Thymus (tissue), 11 donors: ENCODE measurements around the gene LYZL4. TPM values are rescaled to one million over a fixed set of nuclear protein-coding genes. Genes with fewer than 3 reads are reported as not detected.
A peak's percentile ranks its signal among the peaks of the same experiment; 100 is the strongest.

ENCODE experiments used
- DNase-seq, 9 donors: peaks; one replicate each; pipeline ENCODE4 v3.0.0-alpha.2; 2013; ENCODE audit warnings: low spot score in 9 of 9, low read depth in 6 of 9, missing footprints in 1 of 9
- H3K27ac ChIP-seq, 2 donors: one replicate each; pipeline ENCODE4 v1.5.1; 2013; ENCODE audit warnings: control low read depth in 1 of 2, low read depth in 1 of 2, low read length in 1 of 2, mild to moderate bottlenecking in 1 of 2, moderate library complexity in 1 of 2
- H3K27me3 ChIP-seq, 2 donors: one replicate each; pipeline ENCODE4 v1.5.1; 2013; ENCODE audit warnings: low read length in 1 of 2; ENCODE audit not compliant: control insufficient read depth in 2 of 2, insufficient read depth in 1 of 2
- H3K36me3 ChIP-seq, 2 donors: one replicate each; pipeline ENCODE4 v1.5.1; 2013; ENCODE audit warnings: low read length in 1 of 2, mild to moderate bottlenecking in 1 of 2, moderate library complexity in 1 of 2; ENCODE audit not compliant: control insufficient read depth in 2 of 2, insufficient read depth in 2 of 2
- H3K4me1 ChIP-seq, 2 donors: one replicate each; pipeline ENCODE4 v1.5.1; 2013; ENCODE audit warnings: low read length in 2 of 2; ENCODE audit not compliant: control insufficient read depth in 2 of 2, insufficient read depth in 2 of 2
- H3K4me3 ChIP-seq, 2 donors: one replicate each; pipeline ENCODE4 v1.5.1; 2013; ENCODE audit warnings: low read length in 2 of 2, control low read depth in 1 of 2, mild to moderate bottlenecking in 1 of 2
- H3K9me3 ChIP-seq, 2 donors: one replicate each; pipeline ENCODE4 v1.5.1; 2013; ENCODE audit warnings: low read length in 1 of 2, mild to moderate bottlenecking in 1 of 2; ENCODE audit not compliant: control insufficient read depth in 2 of 2, insufficient read depth in 1 of 2
- WGBS: extraction: QIAGEN DNeasy Blood & Tissue Kit; methylation state at CpG from one replicate; pipeline ENCODE4 v1.1.7; 2013; 5-methylcytosine and 5-hydroxymethylcytosine counted together
- polyA plus RNA-seq: library from polyadenylated mRNA; stranded (reverse); fragments of 200-250 nt; gene quantifications from one replicate; pipeline ENCODE4 v1.2.3, GENCODE V29; 2013
- total RNA-seq: library from RNA; stranded (reverse); fragments of 120-200 nt; gene quantifications from one replicate; pipeline ENCODE4 v1.2.4, GENCODE V29; 2013
- donor health status: healthy.

The LYZL4 gene
- total and polyA plus RNA-seq, 2 donors: 0.14 to 0.46 TPM

- peak; percentile 26 to 82 (median 62) for DNase-seq
- Histone ChIP-seq H3K4me1 (no peaks in the 10 kb centered on the region), H3K27me3 (peaks cover 0 to 4% of the 10 kb centered on the region in 2 donors), H3K27ac (no peak overlapping the region), H3K4me3 (no peak overlapping the region), H3K36me3 (no peaks in the 10 kb centered on the region), H3K9me3 (no peaks in the 10 kb centered on the region)
- WGBS: 37% methylated on average over 9 of the region's 9 CpGs
Measured at GRCh38 chr3:42443819-42444436, 33.5 kb upstream of the LYZL4 start.

DNA sequence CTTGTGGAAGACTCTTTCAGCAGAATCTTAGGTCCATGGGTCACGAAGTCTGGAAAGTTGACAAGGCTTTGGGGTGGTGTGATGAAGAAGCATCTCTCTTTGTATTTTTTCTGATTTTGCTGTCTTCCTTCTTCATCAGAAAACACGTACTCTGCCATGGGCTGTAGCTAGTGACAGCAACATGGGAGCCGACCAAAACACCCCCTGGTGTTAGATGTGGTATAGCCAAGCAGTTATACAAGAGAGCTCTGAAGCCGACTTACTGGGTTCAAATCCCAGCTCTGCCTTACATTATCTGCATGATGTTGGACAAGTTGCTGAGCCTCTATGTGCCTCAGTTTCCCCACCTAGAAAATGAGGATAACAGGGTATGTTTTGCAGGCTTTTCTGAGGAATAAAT is 32.9 kb upstream of the LYZL4 start:
- Histone ChIP-seq H3K9me3 (no peaks in the 10 kb centered on the region), H3K4me3 (no peak overlapping the region), H3K27me3 (peaks cover 0 to 4% of the 10 kb centered on the region in 2 donors), H3K36me3 (no peaks in the 10 kb centered on the region), H3K27ac (no peak overlapping the region), H3K4me1 (no peaks in the 10 kb centered on the region)
- no peak for DNase-seq
- WGBS: 91% methylated on average over 4 of the region's 4 CpGs

- no peak overlapping the region for H3K27ac ChIP-seq
- H3K9me3 ChIP-seq: no peaks in the 10 kb centered on the region
- 90% methylated on average over 5 of the region's 5 CpGs for WGBS
- H3K36me3 ChIP-seq: no peaks in the 10 kb centered on the region
- H3K27me3 ChIP-seq: peaks cover 0 to 4% of the 10 kb centered on the region in 2 donors
- peaks cover 0 to under 1% of the 10 kb centered on the region in 2 donors for H3K4me1 ChIP-seq
- no peak overlapping the region for H3K4me3 ChIP-seq
- no peak for DNase-seq
Measured at GRCh38 chr3:42442640-42443039, 32.2 kb upstream of the LYZL4 start.

DNA sequence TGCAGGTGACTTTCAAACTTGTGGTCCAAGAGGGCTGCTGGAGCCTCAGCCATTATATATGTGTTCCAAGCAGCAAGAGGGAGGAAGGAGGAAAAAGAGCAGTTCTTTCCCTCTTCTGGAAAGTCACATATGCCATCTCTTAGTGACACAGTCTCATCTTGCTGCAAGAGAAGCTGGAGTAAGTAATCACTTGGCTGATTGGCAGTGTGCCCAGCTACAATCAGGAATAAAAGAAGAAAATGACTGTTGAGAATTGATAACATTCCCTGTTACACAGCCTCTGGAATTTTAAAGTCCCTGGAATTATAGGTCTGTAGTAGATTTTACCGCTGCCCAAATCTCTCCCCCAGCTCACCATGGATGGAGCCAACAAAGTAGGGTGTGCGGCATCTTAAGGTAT is 31.4 kb upstream of the LYZL4 start:
- Histone ChIP-seq H3K9me3 (no peaks in the 10 kb centered on the region), H3K4me3 (no peak overlapping the region), H3K4me1 (peaks cover 0 to 3% of the 10 kb centered on the region in 2 donors), H3K27ac (no peak overlapping the region), H3K27me3 (peaks cover 0 to 4% of the 10 kb centered on the region in 2 donors), H3K36me3 (no peaks in the 10 kb centered on the region)
- WGBS: 95% methylated on average over 2 of the region's 2 CpGs
- no peak for DNase-seq

DNA sequence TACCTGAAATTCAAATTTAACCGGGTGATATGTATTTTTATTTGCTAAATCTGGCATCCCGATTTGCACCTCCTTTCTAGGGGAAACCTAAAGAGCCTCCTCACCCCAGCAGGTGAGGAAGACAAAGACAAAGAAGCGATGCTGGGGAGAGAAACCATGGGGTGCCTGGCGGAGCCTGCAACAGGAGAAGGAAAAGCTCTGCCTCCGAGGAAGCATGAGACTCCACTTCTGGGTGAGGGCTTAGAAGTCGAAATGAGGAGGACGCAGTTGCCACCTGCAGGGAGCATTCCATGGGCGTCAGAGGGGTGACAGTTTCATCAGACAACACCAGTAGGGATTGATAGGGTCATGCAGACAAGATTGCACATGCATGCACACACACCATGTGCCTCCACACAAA is 30.5 kb upstream of the LYZL4 start:
- no peak overlapping the region for H3K27ac ChIP-seq
- no peaks in the 10 kb centered on the region for H3K9me3 ChIP-seq
- WGBS: 57% methylated on average over 8 of the region's 8 CpGs
- H3K4me1 ChIP-seq: peaks cover 0 to 3% of the 10 kb centered on the region in 2 donors
- no peak overlapping the region for H3K4me3 ChIP-seq
- H3K27me3 ChIP-seq: peaks cover 0 to 4% of the 10 kb centered on the region in 2 donors
- DNase-seq: no peak
- H3K36me3 ChIP-seq: no peaks in the 10 kb centered on the region

- Histone ChIP-seq H3K4me1 (peaks cover 0 to 3% of the 10 kb centered on the region in 2 donors), H3K9me3 (no peaks in the 10 kb centered on the region), H3K27me3 (peaks cover 0 to 4% of the 10 kb centered on the region in 2 donors), H3K36me3 (no peaks in the 10 kb centered on the region), H3K4me3 (no peak overlapping the region), H3K27ac (no peak overlapping the region)
- 91% methylated on average over 10 of the region's 10 CpGs for WGBS
- no peak for DNase-seq
Measured at GRCh38 chr3:42439261-42440115, 29.1 kb upstream of the LYZL4 start.

GRCh38 chr3:42438758-42439157 is 28.3 kb upstream of the LYZL4 start:
- Histone ChIP-seq H3K4me1 (peaks cover 0 to 3% of the 10 kb centered on the region in 2 donors), H3K27me3 (peaks cover 0 to 4% of the 10 kb centered on the region in 2 donors), H3K36me3 (no peaks in the 10 kb centered on the region), H3K27ac (no peak overlapping the region), H3K9me3 (no peaks in the 10 kb centered on the region), H3K4me3 (no peak overlapping the region)
- 91% methylated on average over 2 of the region's 2 CpGs for WGBS
- DNase-seq: no peak

DNA sequence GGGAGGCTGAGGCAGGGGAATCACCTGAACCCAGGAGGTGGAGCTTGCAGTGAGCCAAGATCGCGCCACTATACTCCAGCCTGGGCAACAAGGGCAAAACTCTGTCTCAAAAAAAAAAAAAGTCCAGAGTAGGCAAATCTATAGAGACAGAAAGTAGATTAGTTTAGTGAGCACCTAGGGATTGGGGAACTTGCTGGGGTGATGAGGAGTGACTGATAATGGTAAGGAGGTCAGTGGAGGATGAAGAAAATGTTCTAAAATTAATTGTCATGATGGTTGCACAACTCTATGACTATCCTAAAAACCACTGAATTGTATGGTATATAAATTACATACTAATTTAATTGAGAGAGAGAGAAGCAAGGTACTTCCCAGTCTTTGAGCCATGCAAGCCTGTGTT is 27.8 kb upstream of the LYZL4 start:
- Histone ChIP-seq H3K4me1 (peaks cover 0 to 3% of the 10 kb centered on the region in 2 donors), H3K36me3 (no peaks in the 10 kb centered on the region), H3K27me3 (peaks cover 0 to 4% of the 10 kb centered on the region in 2 donors), H3K27ac (no peak overlapping the region), H3K9me3 (no peaks in the 10 kb centered on the region), H3K4me3 (no peak overlapping the region)
- no peak for DNase-seq
- 99% methylated on average over 2 of the region's 2 CpGs for WGBS

GRCh38 chr3:42434777-42435380 is 24.5 kb upstream of the LYZL4 start:
- peaks cover 0 to 3% of the 10 kb centered on the region in 2 donors for H3K4me1 ChIP-seq
- H3K27ac ChIP-seq: no peak overlapping the region
- H3K9me3 ChIP-seq: peaks cover 0 to 5% of the 10 kb centered on the region in 2 donors
- H3K4me3 ChIP-seq: no peak overlapping the region
- no peaks in the 10 kb centered on the region for H3K27me3 ChIP-seq
- no peak for DNase-seq
- 84% methylated on average over 5 of the region's 5 CpGs for WGBS
- H3K36me3 ChIP-seq: no peaks in the 10 kb centered on the region
